Body of pancreas (tissue), 4 donors: Measurements from ENCODE around the gene C22orf42.
"Not testable (repeated sequence)": the region's sequence is repeated elsewhere in the genome, so short reads cannot be mapped to it uniquely, and the experiment has no call there.

ENCODE experiments used
- CTCF ChIP-seq, 7 experiments: fragments of 450-650 bp in 4 of 7; fragments of 200-600 bp in 3 of 7; sonication (generic) in 3 of 7; IDR thresholded peaks; one replicate each; pipeline ENCODE4 v1.5.1; 2016 to 2019; ENCODE audit warnings: antibody characterized with exemption in 7 of 7
- POLR2A ChIP-seq, 3 donors: fragments of 450-650 bp; IDR thresholded peaks; one replicate each; pipeline ENCODE4 v1.6.1; 2016; ENCODE audit warnings: antibody characterized with exemption in 3 of 3, mild to moderate bottlenecking in 2 of 3

GRCh38 chr22:32195900-32196299 is 36.8 kb upstream of the C22orf42 start:
- not testable (repeated sequence) for TF ChIP-seq CTCF, POLR2A (IDR thresholded peaks at IDR 0.05)
